Germinal center (tissue), 1 donor: ENCODE data around the gene KLK7.
A peak's percentile ranks its signal among the peaks of the same experiment; 100 is the strongest.
"Not testable (repeated sequence)": the region's sequence is repeated elsewhere in the genome, so short reads cannot be mapped to it uniquely, and the experiment has no call there.

Source experiments
- DNase-seq: peaks from one replicate; pipeline ENCODE4 v3.0.0; 2012; ENCODE audit warnings: mixed read lengths, low spot score

KLK7 gene

GRCh38 chr19:51010066-51010795 is 26.5 kb upstream of the KLK7 start:
- DNase-seq: no peak

- no peak for DNase-seq
These were observed 25.6 kb upstream of the KLK7 start for GRCh38 chr19:51009061-51009891.

- DNase-seq: no peak
These were observed 23.8 kb upstream of the KLK7 start for GRCh38 chr19:51007488-51007887.

DNA sequence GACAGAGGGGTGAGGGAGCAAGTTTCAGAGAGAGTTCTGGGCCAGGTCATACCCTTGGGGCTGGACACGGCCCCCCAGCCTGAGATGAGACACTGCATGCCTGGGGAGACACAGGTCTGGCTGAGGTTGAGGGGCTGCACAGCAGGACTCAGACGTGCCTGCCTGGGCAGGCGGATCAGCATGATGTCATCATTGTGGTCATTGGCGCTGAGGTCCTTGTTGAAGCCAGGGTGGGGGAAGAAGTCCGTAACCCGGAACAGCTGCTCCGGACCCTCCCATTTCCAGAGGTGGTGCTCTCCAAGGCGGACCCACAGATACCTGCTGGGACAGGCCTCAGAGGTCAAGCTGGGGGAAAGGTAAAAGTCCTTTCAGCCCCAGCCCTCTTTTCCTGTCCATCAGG is 22.7 kb upstream of the KLK7 start:
- DNase-seq: no peak

GRCh38 chr19:51005248-51005647 is 21.5 kb upstream of the KLK7 start:
- DNase-seq: no peak

DNA sequence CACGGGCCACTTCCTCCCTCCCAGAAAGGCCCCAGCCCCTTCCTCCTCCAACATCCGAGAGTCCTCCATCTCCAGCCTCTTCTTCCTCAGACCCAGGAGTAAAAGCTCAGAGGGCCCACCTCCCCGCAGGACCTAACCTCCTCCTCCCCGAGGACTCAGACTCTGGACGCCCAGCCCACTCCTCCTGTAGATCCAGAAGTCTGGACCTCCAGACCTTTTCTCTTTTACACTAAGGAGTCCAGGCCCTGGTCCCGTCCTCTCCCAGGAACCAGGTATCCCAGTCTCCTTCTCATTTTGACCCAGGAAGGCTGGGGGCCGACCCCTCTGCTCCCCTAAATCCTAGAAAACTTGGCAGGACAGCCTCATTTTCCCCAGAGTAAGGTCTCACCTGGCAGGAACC is 19.6 kb upstream of the KLK7 start:
- no peak for DNase-seq

DNA sequence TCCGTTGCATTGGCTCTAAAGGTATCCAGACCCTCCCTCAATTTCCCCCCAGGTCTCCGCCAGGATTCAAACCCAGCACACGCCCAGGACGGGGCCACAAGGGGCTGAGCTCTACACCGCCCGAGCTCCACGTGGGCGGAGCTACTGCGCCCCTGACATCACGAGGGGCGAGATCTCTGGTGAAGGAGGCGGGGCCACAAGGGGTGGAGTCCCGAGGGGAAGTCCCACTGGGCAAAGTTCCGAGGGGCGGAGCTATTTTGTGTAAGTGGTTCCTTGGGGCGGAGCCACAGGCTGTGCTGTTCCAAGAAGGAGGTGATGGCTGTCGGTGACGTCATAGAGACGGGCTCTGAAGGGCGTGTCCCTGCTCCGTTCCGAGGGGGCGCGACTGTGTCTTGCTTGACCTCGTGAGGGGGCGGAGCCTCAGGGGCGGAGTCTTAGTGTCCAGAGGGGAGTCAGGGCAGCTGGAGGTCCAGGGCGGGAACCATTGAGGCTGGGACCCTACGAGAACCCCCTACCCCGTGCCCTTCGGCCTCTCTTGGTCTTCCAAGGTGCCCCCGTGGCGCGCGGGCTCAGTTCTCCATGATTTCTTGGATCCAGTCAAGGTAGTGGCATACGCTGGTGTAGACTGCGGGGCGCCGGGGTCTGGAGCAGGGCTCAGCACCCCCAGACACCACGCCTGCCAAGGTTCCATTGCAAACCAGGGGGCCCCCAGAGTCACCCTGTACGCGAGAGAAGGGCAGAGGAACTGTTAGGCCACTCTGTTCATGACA is 19.0 kb upstream of the KLK7 start:
- DNase-seq: peak; percentile 45

DNA sequence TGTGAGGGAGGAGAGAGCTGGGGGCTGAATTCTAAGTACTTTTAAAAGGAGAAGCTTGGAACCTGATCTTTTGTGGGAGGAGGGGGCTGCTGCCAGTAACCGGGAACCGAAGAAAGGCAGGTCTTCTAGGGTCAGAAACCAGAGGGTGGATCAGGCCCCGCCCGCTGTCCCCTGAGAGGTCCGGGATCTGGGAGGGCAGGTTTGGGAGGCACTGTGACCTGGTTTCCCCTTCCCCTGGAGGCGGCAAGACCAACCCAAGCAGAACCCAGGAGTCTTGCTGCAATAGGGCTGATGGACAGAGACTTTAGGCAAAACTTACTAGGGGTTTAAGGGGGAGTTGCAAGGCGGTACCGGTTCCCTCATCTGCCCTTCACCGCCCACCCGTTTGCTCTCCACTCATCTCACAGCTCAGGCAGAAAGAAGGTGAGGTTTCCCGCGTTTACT is 18.4 kb upstream of the KLK7 start:
- no peak for DNase-seq

DNA sequence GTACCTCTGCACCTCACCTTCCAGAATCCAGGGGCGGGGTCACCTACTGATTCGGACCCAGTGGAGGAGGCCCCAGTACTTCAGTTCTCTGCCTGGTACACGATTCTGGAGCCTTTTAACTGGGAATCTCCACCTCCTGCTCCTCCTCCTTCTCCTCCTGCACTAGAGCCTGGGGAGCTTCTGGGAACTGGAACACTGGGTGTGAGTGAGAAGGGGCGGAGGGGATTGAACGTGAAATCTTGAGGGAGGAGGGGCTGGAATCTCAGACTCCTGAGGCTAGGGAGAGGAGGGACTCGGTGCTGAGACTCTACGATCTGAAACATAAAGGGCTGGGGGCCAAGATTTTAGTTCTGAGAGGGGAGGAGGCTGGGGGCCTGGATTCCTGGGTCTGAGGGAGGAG is 17.8 kb upstream of the KLK7 start, which contains the start of gene KLK8:
KLK8 (minus strand) TSS at position 90 of the 400 bp plus-strand sequence. CDS start 437 bp downstream, outside the sequence.
- no peak for DNase-seq

DNA sequence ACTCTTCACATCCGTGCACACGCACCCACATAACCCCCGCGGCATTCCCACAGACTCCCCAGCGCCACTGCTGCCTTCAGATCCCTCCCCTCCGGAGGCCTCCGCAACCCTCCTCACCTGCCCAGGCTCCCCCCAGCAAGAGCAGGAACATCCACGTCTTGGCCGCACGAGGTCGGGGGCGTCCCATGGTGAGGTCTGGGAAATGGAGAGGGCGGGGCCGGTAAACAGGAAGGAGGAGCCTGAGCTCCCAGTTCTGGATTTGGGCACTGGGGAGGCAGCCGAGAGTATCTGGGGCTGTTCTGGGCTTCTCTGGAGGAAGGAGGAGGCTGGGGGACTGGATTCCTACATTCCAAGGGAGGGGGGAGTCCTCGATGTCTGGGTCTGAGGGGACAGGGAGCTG is 17.3 kb upstream of the KLK7 start:
- DNase-seq: no peak

- no peak for DNase-seq
These were observed 16.7 kb upstream of the KLK7 start for GRCh38 chr19:51000426-51000825.

- no peak for DNase-seq
These were observed 15.0 kb upstream of the KLK7 start for GRCh38 chr19:50998686-50999085.

DNA sequence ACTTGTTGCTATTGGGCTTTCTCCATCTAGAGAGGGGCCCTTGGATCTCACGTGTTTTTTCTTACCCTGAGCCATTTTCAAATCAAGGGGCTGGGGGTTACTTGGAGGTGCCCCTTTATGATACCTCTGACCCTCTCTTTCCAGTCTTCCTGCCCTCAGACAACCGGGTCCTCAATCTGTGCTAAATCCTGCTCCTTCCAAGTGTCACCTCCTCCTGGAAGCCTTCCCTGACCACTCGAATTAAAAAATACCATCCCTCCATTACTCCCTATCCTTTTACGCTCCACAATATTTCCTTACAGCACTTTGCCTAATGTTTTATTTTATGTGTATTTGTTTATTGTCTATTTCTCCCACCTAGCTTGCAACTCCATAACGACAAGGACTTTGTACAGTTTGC is 14.3 kb upstream of the KLK7 start:
- DNase-seq: no peak

- DNase-seq: no peak
These were observed 10.4 kb upstream of the KLK7 start for GRCh38 chr19:50994129-50994528.

GRCh38 chr19:50992666-50993035 is 8.9 kb upstream of the KLK7 start:
- DNase-seq: no peak

GRCh38 chr19:50984416-50984815 is 699 bp upstream of the KLK7 start:
- not testable (repeated sequence) for DNase-seq

GRCh38 chr19:50982186-50982585 is 1.5 kb downstream of the KLK7 start:
- no peak for DNase-seq

- DNase-seq: no peak
These were observed 2.0 kb downstream of the KLK7 start for GRCh38 chr19:50981587-50982146.

DNA sequence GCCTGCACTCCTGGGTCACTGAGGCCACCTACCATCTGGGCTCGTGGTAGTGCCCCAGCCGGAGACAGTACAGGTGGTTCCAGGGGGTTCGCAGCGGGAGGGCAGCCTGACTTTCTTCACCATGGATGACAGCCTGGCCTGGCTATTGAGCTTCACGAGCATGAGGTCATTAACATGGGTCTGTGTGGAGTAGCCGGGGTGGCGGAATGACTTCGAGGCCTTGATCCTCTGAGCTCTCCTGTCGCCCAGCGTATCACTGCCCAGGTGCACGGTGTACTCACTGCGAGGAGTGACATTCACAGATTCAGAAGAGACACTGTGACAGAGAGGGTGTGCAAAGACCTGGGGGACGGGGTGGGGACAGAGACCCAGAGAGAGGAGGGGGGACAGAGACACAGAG is 3.5 kb downstream of the KLK7 start:
- no peak for DNase-seq

- DNase-seq: no peak
These were observed 4.0 kb downstream of the KLK7 start for GRCh38 chr19:50979758-50980157.

DNA sequence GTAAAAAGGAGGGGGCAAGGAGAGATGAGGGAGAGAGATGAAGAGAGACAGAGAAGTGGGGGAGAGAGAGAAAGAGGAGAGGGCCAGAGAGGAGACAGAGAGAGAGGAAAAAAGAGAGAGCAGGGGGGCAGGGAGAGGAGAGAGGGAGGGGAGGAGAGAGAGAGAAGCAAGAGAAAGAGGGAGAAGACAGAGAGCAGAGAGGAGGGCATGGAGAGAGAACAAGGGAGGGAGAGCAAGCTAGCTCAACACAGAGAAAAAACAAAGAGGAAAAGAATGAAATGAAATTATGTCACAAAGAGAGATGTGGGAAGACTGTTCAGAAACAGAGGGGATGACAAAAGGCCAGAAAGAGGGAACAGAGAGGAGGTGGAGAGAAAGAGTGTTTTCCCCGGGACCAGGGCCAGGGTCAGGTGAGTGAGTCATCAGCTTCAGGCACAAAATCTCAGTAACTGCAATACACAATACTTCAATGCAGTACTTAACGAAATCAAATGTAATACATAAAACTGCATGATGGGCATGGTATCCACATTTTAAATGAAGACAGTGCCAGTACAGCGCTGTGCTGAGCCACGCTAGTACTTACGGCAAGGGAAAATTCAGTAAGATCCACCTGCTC is 4.8 kb downstream of the KLK7 start:
- no peak for DNase-seq

GRCh38 chr19:50977626-50978025 is 6.1 kb downstream of the KLK7 start:
- no peak for DNase-seq
